ENCODE data around the gene LIMS2. TPM values are rescaled to one million over a fixed set of nuclear protein-coding genes. Genes with fewer than 3 reads are reported as not detected.

LIMS2 gene
- total and polyA plus RNA-seq, 3 experiments from 2014 or later, result 3.1 to 6.1 (median 5.9) TPM

DNA sequence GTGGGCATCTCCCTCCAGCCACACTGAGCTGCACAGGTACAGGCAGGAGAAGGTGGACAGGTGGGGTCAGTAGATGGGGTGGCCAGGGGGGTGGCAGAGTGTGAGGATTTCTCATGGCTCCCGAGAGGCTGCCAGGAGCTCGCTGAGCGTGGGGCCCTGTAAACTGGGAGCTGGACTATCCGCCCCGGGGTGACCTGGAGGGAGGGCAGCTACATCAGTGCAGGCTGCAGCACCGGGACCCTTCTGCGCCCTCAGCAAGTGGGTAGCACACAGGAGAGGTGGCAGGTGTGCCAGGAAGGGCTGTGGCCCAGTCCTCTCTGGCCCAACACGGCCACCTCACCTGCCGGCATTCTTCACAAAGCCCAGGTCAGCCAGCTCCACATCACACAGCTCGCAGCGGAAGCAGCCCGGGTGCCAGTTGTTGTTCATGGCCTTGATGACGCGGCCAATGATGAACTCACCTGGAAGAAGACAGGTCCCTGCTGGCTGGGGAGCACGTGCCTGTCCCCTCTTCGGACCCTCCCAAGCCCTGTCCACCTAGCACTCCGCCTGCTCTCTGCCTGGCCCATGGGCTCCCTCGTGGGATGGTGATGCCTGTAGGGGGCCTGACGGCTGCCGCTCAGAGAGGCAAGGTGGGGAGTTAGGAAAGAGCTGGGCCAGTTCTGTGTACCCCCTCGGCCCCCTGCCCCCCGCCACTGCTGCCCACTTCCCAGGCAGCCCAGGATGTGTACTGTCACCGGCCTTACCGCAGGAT lies 21.1 kb downstream of the LIMS2 start:
- Mint-ChIP-seq H3K27me3 (peaks cover 3 to 8% of the 10 kb centered on the region in 2 donors), H3K36me3 (no peaks in the 10 kb centered on the region), H3K9me3 (no peaks in the 10 kb centered on the region), H3K27ac (no peak overlapping the region), H3K4me3 (no peak overlapping the region), H3K4me1 (peaks cover 4 to 6% (median 4%) of the 10 kb centered on the region in 3 donors)
- Histone ChIP-seq H3K4me3 (ENCODE audit: low read length) (no peak overlapping the region), H3K4me1 (ENCODE audit: insufficient read depth, low read length) (peaks cover 7% of the 10 kb centered on the region), H3K36me3 (ENCODE audit: insufficient read depth, low read length) (no peaks in the 10 kb centered on the region), H3K27me3 (ENCODE audit: insufficient read depth, low read length, poor library complexity, severe bottlenecking) (no peaks in the 10 kb centered on the region), H3K9me3 (ENCODE audit: low read length) (no peaks in the 10 kb centered on the region), H3K27ac (ENCODE audit: low read depth, low read length) (no peak overlapping the region)
- CTCF ChIA-PET, result interaction anchor here (1.5 kb wide), 1 partner anchor 14 kb away, joined by 3 read pairs; no protein-coding TSS in a partner anchor
- POLR2A ChIA-PET, result no interaction called here
- DNase-seq, result peak in 1 of 5 donors; percentile 45

DNA sequence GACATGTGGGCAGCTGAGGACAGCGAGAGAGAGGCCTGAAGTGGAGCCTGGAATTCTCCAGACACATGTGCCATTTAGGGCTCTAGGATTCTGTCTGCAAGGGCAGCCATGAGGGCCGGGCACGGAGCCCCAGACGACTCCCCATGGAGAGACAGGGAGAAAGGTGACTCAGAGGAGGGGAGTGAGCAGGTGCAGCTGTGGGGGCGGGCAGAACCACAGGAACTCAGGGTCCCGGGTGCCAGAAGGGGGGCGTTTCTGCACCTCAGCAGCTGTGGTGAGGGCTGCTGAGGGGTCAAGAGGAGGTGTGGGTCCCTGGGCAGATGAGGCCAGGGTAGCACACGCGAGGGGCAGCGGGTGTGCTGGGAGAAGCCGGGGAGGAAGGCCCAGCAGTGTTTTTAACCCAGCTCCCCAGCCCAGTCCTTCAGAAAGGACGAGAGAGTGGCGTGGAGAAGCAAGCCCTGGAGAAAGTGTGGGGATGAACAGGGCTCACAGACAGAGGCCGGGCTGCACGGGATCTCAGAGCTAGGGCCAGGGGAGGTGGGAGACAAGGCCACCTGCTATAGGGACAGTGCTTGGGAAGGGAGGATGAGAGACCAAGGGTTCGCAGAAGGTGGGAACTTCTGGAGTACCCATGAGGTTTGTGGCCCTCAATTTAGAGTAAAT lies 21.8 kb downstream of the LIMS2 start:
- no peak overlapping the region for H3K27ac Mint-ChIP-seq
- H3K4me1 Mint-ChIP-seq, result peaks cover 4 to 13% (median 7%) of the 10 kb centered on the region in 3 donors
- H3K36me3 Mint-ChIP-seq, result no peaks in the 10 kb centered on the region

DNA sequence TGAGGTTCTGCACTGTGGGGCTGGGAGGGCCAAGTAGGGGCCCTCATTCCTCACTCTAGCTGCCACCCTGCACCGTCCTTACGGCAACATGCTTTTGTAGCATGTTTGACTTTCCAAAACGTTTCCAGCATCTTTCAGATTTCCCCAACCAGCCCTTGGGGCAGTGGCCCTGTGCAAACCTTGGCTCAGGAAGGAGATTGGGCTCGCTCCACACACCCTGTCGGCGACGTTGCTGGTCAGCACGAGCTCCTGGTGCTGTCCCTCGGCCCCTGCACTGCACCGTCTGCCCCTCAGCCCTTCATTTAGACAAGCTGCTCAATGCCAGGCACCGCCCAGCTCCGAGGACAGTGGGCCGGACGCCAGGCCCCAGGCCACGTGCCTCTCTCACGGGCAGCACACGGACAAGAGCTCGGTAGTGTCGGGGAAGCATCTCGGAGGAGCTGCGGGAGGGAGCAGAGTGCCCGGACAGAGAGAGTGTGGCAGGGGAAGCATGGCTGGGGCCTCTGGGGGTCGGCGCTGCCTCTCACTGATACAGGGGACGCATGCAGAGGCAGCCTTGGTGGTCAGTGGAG lies 22.5 kb downstream of the LIMS2 start:
- no peak overlapping the region for H3K27ac ChIP-seq (ENCODE audit: low read depth, low read length)
- Mint-ChIP-seq H3K27me3 (peaks cover 3 to 6% of the 10 kb centered on the region in 2 donors), H3K4me3 (no peak overlapping the region), H3K36me3 (no peaks in the 10 kb centered on the region), H3K27ac (no peak overlapping the region), H3K4me1 (peaks cover 4 to 17% (median 7%) of the 10 kb centered on the region in 3 donors), H3K9me3 (no peaks in the 10 kb centered on the region)
- DNase-seq, result no peak
- peaks cover 10% of the 10 kb centered on the region for H3K4me1 ChIP-seq (ENCODE audit: insufficient read depth, low read length)
- ChIA-PET POLR2A (no interaction called here), CTCF (interaction anchor here (1.1 to 1.3 kb wide), 2 partner anchors 62 to 456 kb away, joined by 4 to 5 read pairs; no protein-coding TSS in a partner anchor)
- H3K9me3 ChIP-seq (ENCODE audit: low read length), result no peaks in the 10 kb centered on the region
- no peaks in the 10 kb centered on the region for H3K27me3 ChIP-seq (ENCODE audit: insufficient read depth, low read length, poor library complexity, severe bottlenecking)
- no peaks in the 10 kb centered on the region for H3K36me3 ChIP-seq (ENCODE audit: insufficient read depth, low read length)
- H3K4me3 ChIP-seq (ENCODE audit: low read length), result no peak overlapping the region

More for the DNA sequence above, 21.8 kb downstream of the LIMS2 start:
- ChIA-PET CTCF (interaction anchor here (1.1 to 1.5 kb wide), 3 partner anchors 14 to 456 kb away, joined by 3 to 5 read pairs (median 4); no protein-coding TSS in a partner anchor), POLR2A (no interaction called here)
- Histone ChIP-seq H3K27me3 (ENCODE audit: insufficient read depth, low read length, poor library complexity, severe bottlenecking) (no peaks in the 10 kb centered on the region), H3K4me3 (ENCODE audit: low read length) (no peak overlapping the region), H3K27ac (ENCODE audit: low read depth, low read length) (no peak overlapping the region), H3K9me3 (ENCODE audit: low read length) (no peaks in the 10 kb centered on the region), H3K36me3 (ENCODE audit: insufficient read depth, low read length) (no peaks in the 10 kb centered on the region), H3K4me1 (ENCODE audit: insufficient read depth, low read length) (peaks cover 10% of the 10 kb centered on the region)
- peaks cover 3 to 8% of the 10 kb centered on the region in 2 donors for H3K27me3 Mint-ChIP-seq
- H3K9me3 Mint-ChIP-seq, result no peaks in the 10 kb centered on the region
- DNase-seq, result peak in 1 of 5 donors; percentile 17
- no peak overlapping the region for H3K4me3 Mint-ChIP-seq

DNA sequence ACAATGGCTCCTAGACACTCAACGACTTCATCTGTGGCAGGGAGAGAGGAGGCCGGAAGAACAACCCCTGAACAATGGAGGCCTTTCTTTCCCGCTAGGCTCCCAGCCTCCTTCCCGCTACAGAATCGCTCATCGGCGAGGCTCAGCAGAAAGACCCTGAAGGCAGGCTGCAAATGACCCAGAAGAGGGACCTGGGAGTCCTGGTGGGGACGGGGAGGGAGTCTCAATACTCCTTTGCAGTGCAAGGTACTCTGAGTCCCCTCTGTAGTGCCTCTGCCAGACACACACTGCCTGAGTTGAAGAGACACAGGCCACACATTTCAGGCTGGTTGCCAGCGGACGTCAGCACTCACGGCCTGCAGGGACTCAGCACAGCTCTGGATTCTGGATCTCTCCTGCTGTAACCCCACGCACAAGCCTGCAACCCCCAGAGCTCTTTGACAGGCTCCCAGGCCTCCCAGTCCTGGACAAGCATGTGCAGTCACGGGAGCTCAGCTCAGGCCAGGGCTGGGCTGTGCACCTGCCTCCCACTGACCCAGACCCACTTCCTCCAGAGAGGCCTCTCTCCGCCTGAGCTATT lies 23.3 kb downstream of the LIMS2 start:
- Histone ChIP-seq H3K27me3 (ENCODE audit: insufficient read depth, low read length, poor library complexity, severe bottlenecking) (no peaks in the 10 kb centered on the region), H3K4me1 (ENCODE audit: insufficient read depth, low read length) (peaks cover 10% of the 10 kb centered on the region), H3K4me3 (ENCODE audit: low read length) (no peak overlapping the region), H3K27ac (ENCODE audit: low read depth, low read length) (no peak overlapping the region), H3K36me3 (ENCODE audit: insufficient read depth, low read length) (no peaks in the 10 kb centered on the region), H3K9me3 (ENCODE audit: low read length) (no peaks in the 10 kb centered on the region)
- no peak overlapping the region for H3K4me3 Mint-ChIP-seq
- H3K27me3 Mint-ChIP-seq, result peaks cover 3 to 5% of the 10 kb centered on the region in 2 donors
- H3K36me3 Mint-ChIP-seq, result no peaks in the 10 kb centered on the region
- CTCF ChIA-PET, result interaction anchor here (0.7 to 1.3 kb wide), 3 partner anchors 61 to 125 kb away, joined by 3 to 5 read pairs (median 4); partner anchors contain the start of gene IWS1
- POLR2A ChIA-PET, result no interaction called here
- no peaks in the 10 kb centered on the region for H3K9me3 Mint-ChIP-seq
- no peak overlapping the region for H3K27ac Mint-ChIP-seq
- H3K4me1 Mint-ChIP-seq, result peaks cover 4 to 17% (median 7%) of the 10 kb centered on the region in 3 donors
- DNase-seq, result no peak

DNA sequence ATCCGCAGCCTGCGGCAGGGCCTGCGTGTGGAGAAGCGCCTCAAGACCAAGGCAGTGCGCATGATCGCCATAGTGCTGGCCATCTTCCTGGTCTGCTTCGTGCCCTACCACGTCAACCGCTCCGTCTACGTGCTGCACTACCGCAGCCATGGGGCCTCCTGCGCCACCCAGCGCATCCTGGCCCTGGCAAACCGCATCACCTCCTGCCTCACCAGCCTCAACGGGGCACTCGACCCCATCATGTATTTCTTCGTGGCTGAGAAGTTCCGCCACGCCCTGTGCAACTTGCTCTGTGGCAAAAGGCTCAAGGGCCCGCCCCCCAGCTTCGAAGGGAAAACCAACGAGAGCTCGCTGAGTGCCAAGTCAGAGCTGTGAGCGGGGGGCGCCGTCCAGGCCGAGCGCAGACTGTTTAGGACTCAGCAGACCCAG lies 23.9 kb downstream of the LIMS2 start:
- Histone ChIP-seq H3K4me3 (ENCODE audit: low read length) (no peak overlapping the region), H3K27ac (ENCODE audit: low read depth, low read length) (no peak overlapping the region), H3K36me3 (ENCODE audit: insufficient read depth, low read length) (no peaks in the 10 kb centered on the region), H3K27me3 (ENCODE audit: insufficient read depth, low read length, poor library complexity, severe bottlenecking) (no peaks in the 10 kb centered on the region), H3K9me3 (ENCODE audit: low read length) (no peaks in the 10 kb centered on the region), H3K4me1 (ENCODE audit: insufficient read depth, low read length) (peaks cover 10% of the 10 kb centered on the region)
- Mint-ChIP-seq H3K9me3 (no peaks in the 10 kb centered on the region), H3K4me3 (no peak overlapping the region), H3K27me3 (peaks cover 3 to 5% of the 10 kb centered on the region in 2 donors), H3K36me3 (no peaks in the 10 kb centered on the region), H3K27ac (no peak overlapping the region), H3K4me1 (peaks cover 4 to 17% (median 7%) of the 10 kb centered on the region in 3 donors)
- POLR2A ChIA-PET, result no interaction called here
- DNase-seq, result no peak
- CTCF ChIA-PET, result interaction anchor here (1.0 kb wide), 1 partner anchor 60 kb away, joined by 4 read pairs; no protein-coding TSS in a partner anchor

DNA sequence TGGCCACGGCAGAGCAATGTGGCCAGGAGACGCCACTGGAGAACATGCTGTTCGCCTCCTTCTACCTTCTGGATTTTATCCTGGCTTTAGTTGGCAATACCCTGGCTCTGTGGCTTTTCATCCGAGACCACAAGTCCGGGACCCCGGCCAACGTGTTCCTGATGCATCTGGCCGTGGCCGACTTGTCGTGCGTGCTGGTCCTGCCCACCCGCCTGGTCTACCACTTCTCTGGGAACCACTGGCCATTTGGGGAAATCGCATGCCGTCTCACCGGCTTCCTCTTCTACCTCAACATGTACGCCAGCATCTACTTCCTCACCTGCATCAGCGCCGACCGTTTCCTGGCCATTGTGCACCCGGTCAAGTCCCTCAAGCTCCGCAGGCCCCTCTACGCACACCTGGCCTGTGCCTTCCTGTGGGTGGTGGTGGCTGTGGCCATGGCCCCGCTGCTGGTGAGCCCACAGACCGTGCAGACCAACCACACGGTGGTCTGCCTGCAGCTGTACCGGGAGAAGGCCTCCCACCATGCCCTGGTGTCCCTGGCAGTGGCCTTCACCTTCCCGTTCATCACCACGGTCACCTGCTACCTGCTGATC lies 24.4 kb downstream of the LIMS2 start:
- H3K27ac ChIP-seq (ENCODE audit: low read depth, low read length), result no peak overlapping the region
- POLR2A ChIA-PET, result no interaction called here
- H3K9me3 ChIP-seq (ENCODE audit: low read length), result no peaks in the 10 kb centered on the region
- DNase-seq, result no peak
- CTCF ChIA-PET, result interaction anchor here (1.0 to 2.1 kb wide), 8 partner anchors 10 to 454 kb away, joined by 3 to 27 read pairs (median 4); no protein-coding TSS in a partner anchor
- no peak overlapping the region for H3K4me3 ChIP-seq (ENCODE audit: low read length)
- Mint-ChIP-seq H3K27me3 (peaks cover 3 to 5% of the 10 kb centered on the region in 2 donors), H3K27ac (no peak overlapping the region), H3K4me3 (no peak overlapping the region), H3K9me3 (no peaks in the 10 kb centered on the region), H3K4me1 (peaks cover 4 to 17% (median 7%) of the 10 kb centered on the region in 3 donors), H3K36me3 (no peaks in the 10 kb centered on the region)
- H3K27me3 ChIP-seq (ENCODE audit: insufficient read depth, low read length, poor library complexity, severe bottlenecking), result no peaks in the 10 kb centered on the region
- no peaks in the 10 kb centered on the region for H3K36me3 ChIP-seq (ENCODE audit: insufficient read depth, low read length)
- H3K4me1 ChIP-seq (ENCODE audit: insufficient read depth, low read length), result peaks cover 10% of the 10 kb centered on the region

DNA sequence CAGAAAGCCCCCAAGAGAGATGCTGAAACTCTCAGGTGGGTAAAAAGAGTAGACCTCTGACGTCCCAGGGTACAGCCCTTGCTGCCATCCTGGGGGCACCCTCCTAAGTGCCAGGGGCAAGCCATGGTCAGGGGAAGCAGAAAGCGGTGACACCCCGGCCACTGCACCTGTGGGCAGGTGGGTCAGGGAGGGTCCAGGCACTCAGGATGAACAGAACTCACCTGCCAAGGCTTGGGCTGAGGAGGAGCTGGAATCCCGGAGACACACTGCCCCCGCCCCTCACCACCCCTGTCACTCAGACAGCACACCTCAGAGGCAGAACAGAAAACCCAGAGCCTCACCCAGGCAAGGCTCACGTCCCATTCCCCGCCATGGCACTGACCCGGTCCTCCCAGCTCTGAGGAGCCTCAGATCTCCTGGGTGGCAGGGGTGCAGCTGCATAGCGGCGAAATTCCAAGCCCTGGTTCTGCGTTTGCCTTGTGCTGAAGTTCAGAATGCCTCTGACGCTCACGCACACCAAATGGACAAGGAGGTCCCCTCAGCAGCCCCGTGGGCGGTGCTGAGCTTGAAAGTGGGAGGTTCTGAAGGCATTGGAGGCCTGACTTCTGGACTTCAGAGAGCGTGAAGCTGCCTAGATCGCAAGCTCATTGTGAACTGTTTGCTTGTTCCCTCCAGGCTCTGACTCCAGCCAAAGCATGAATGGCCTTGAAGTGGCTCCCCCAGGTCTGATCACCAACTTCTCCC lies 25.1 kb downstream of the LIMS2 start:
- Histone ChIP-seq H3K27me3 (ENCODE audit: insufficient read depth, low read length, poor library complexity, severe bottlenecking) (no peaks in the 10 kb centered on the region), H3K4me3 (ENCODE audit: low read length) (no peak overlapping the region), H3K36me3 (ENCODE audit: insufficient read depth, low read length) (no peaks in the 10 kb centered on the region), H3K27ac (ENCODE audit: low read depth, low read length) (no peak overlapping the region), H3K4me1 (ENCODE audit: insufficient read depth, low read length) (peaks cover 10% of the 10 kb centered on the region), H3K9me3 (ENCODE audit: low read length) (no peaks in the 10 kb centered on the region)
- ChIA-PET POLR2A (no interaction called here), CTCF (interaction anchor here (0.7 to 2.1 kb wide), 11 partner anchors 10 to 453 kb away, joined by 3 to 27 read pairs (median 4); partner anchors contain the start of gene LIMS2)
- H3K9me3 Mint-ChIP-seq, result no peaks in the 10 kb centered on the region
- H3K27ac Mint-ChIP-seq, result no peak overlapping the region
- no peaks in the 10 kb centered on the region for H3K36me3 Mint-ChIP-seq
- H3K4me1 Mint-ChIP-seq, result peaks cover 4 to 17% (median 7%) of the 10 kb centered on the region in 3 donors
- DNase-seq, result no peak
- H3K27me3 Mint-ChIP-seq, result peaks cover 3 to 5% of the 10 kb centered on the region in 2 donors
- no peak overlapping the region for H3K4me3 Mint-ChIP-seq
